HG02571 (cell line): ENCODE measurements around the gene TAF4B.
"Not testable (repeated sequence)": the region's sequence is repeated elsewhere in the genome, so short reads cannot be mapped to it uniquely, and the experiment has no call there.

Experiments
- ATAC-seq: cut with Tn5 transposase; IDR thresholded peaks from one replicate; pipeline ENCODE4 v1.9.1; 2021; ENCODE audit warnings: mild to moderate bottlenecking, moderate library complexity; ENCODE audit not compliant: unreplicated experiment

The TAF4B gene

GRCh38 chr18:26226229-26227050, at the start of gene TAF4B:
Gene TAF4B (plus strand): TSS chr18:26226445. CDS start chr18:26226934, 489 bp downstream.
- peak; percentile 90 for ATAC-seq

DNA sequence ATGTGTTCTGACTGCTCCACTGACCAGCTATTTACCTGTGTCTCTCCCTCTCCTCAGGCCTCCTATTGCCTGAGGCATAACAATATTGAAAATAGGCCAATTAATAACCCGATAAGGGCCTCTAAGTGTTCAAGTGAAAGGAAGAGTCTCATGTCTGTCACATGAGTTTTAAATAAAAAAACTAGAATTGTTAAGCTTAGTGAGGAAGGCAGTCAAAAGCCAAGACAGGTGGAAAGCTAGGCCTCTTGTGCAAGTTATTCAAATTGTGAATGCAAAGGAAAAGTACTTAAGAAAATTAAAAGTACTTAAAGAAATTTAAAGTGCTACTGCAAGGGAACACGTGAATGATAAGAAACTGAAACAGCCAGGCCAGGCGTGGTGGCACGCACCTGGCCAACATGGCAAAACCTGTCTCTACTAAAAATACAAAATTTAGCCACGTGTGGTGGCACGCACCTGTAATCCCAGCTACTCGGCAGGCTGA, 44.9 kb upstream of the TAF4B start:
- peak; percentile 69 for ATAC-seq

DNA sequence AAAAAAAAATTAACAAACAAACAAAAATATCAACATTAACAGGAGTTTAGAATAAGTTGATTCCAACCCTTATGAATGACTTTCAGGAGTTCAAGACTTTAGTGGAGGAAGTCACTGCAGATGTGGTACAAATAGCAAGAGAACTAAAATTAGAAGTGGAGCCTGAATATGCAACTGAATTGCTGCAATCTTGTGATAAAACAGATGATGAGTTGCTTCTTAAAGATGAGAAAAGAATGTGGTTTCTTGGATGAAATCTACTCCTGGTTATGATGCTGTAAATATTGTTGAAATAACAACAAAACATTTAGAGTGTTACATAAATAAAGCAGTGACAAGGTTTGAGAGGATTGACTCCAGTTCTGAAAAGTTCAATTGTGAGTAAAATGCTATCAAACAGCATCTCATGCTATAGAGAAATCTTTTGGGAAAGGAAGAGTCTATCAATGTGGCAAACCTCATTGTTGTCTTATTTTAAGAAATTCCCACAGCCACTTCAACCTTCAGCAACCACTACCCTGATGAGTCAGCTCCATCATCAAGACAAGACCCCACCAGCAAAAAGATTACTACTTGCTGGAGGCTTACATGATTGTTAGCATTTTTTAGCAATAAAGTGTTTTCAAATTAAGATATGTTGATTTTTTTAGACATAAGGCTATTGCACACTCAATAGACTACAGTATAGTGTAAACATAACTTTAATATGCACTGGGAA, 42.7 kb upstream of the TAF4B start:
- no peak for ATAC-seq

- no peak for ATAC-seq
These were observed 41.0 kb upstream of the TAF4B start for GRCh38 chr18:26185267-26185666.

DNA sequence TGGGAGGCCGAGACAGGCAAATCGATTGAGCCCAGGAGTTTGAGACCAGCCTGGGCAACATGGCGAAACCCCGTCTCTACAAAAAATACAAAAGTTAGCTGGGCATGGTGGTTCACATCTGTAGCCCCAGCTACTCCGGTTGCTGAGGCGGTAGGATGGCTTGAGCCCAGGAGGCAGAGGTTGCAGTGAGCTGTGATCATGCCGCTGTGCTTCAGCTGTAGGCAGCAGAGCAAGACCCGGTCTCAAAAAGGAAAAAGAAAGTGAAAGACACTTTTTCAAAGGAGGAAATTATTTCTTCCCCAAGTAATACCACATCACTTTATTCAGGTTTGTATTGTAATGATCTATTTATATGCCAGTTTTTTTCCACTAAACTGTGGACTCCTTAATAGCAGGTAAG, 35.7 kb upstream of the TAF4B start:
- ATAC-seq: peak; percentile 86

DNA sequence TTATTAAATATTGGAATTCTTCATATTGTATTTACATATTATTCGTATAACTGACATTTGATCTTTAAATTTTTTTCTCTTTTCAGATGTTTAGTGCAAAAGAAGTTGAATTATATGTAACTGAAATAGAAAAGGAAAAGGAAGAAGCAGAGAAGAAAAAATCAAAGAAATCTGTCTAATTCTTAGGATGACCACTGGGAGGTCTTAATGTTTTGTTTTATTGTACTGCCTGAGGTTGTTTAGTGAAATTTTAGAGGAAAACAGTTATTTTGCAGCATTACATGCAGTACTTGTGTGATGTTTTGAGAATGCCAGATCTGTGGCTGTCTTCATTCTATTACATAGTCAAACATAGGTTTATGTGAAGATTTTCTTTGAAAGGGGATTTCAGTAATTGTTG, 34.0 kb upstream of the TAF4B start:
- ATAC-seq: no peak

DNA sequence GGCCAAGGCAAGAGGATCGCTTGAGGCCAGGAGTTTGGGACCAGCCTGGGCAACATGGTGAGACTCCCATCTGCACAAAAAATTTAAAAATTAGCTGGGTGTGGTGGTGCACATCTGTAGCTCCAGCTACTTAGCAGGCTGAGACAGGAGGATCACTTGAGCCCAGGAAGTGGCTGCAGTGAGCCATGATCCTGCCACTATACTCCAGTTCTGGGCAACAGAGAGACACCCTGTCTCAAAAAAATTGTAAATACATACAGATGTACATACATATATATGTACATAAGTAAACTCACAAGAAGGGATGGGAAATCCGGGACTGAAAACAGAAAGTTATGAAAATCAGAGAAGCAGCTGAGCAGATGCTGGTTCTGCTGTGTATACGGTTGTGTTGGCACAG, 29.6 kb upstream of the TAF4B start:
- ATAC-seq: no peak

- not testable (repeated sequence) for ATAC-seq
These were observed 24.2 kb upstream of the TAF4B start for GRCh38 chr18:26202001-26202400.

DNA sequence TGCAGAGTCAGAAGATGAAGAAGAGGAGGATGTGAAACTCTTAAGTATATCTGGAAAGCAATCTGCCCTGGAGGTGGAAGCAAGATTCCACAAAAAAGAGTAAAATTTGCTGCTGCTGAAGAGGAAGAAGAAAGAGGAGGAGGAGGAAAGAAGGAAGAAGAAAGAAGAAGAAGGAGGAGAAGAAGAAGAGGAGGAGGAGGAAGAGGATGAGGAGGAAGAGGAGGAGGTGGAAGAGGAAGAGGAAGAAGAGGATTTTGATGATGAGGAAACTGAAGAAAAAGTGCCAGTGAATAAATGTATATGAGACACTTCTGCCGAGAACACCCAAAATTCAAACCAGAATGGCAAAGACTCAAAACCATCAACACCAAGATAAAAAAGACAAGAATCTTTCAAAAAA, 20.9 kb upstream of the TAF4B start:
- ATAC-seq: no peak

DNA sequence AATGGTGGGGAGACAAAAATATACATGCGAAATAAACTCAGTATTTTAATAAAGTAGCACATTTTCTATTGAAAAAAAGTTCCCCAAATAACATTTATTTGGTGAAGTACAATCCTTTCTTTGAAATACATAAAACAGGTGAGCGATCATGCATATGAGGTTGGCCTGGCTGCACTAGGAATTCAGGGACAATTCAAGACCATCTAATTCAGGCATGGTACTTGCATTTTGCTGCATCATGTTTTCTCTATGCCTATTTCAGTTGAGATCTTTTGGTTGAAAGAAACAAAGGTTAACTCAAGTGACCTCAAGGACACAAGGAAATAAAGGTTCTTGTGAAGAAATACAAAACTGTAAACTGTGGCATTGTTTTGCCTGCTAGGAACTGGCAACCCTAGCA, 19.8 kb upstream of the TAF4B start:
- ATAC-seq: no peak

- ATAC-seq: no peak
These were observed 18.3 kb upstream of the TAF4B start for GRCh38 chr18:26207937-26208336.

- no peak for ATAC-seq
These were observed 17.3 kb upstream of the TAF4B start for GRCh38 chr18:26208977-26209376.

DNA sequence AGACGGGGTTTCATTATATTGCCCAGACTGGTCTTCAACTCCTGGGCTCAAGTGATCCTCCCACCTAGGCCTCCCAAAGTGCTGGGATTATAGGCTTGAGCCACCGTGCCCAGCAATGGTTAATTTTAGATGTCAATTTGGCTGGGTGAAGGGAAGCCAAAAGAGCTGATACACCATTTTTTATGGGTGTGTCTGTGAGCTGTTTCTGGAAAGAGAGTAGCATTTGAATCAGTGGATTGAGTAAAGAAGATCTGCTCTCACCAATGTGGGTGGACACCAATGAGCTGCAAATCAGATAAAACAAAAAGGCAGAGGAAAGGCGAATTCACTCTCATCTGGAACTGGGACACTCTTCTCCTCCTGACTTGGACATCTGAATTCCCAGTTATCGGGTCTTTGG, 16.1 kb upstream of the TAF4B start:
- no peak for ATAC-seq

DNA sequence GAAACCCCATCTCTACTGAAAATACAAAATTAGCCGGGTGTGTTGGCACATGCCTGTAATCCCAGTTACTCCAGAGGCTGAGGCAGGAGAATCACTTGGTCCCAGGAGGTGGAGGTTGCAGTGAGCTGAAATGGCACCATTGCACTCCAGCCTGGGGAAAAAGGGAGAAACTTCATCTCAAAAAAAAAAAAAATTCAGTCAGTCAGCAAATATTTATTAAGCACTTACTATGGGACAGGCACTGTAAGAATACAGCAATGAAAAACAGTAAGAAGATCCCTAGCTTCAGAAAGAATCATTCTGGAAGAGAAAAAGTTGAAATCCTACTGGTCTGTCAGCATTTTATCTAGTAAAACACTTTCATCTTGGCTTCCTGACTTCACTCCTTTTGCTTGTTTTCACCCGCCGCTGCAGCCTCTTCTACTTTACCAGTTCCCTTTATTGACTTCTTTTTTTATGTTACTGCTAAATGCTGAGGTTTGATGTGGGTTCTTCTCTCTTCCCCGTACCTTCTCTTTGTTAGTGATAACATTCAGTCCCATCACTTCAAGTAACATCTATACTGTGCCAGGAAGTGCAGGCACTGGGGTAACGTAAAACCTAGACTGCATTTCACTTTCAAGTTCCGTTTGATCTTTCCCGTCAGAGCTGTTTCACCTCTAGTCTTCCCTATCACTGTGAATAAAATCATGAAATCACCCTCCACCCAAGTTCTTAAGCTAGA, 10.8 kb upstream of the TAF4B start:
- ATAC-seq: peak; percentile 89

GRCh38 chr18:26225022-26225693, 1.1 kb upstream of the TAF4B start:
- no peak for ATAC-seq

DNA sequence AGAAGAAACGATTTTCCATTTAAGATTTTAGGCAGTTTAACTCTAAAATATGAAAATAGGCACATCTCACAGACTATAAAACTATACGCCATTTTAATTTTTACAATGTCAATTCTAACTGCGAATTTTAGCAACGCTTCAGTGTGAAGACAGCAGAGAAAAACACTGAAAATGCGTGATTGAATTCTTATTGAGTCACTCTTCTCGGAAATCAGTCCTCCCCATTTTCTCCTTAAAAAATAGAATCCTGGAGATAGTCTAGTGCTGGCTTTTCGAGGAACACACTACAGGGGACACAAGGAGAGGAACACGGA, 373 bp upstream of the TAF4B start:
- ATAC-seq: no peak

DNA sequence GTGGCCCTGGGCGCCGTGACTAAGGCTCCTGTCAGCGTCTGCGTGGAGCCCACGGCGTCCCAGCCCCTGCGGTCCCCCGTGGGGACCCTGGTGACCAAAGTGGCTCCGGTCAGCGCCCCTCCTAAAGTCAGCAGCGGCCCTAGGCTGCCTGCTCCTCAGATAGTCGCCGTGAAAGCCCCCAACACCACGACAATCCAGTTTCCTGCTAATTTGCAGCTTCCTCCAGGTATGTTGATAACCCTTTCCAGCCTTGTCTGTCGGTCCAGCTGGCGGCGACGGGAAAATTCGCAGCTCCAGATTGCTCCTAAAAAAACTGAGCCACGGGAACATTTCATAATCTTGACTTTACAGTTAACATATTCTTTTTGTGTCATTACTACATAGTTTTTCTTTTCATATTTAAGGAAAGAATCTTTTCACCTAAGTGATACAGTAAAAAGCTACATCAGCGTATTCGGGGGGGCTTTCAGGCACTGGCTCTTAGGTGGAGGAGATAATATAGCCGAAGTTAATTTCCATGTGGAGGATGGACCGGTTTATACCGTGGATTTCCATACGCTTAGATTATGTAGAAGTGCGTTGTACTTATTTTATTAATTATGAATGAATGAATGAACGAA, 916 bp downstream of the TAF4B start:
- no peak for ATAC-seq

GRCh38 chr18:26228562-26229260, 2.5 kb downstream of the TAF4B start:
- ATAC-seq: no peak

GRCh38 chr18:26230497-26230896, 4.3 kb downstream of the TAF4B start:
- ATAC-seq: no peak

DNA sequence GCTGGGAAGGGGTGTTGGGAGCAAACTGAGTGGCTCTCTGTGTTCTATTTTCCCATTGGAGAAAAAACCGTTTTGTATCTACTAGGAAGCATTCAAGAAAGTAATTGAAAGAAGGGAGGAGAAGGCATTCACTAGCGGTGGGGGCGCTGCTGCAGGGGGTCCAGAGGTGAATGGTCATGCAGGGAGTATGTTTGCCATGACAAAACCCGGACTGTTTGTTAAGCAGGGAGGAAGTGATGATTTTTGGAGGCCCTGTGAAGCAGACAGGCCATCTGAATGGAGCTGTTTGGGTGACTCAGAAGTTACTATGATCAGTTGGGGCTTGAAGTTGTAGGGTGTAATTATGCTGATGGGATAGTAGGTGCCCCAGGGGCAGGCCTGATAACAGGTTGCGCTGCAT, 7.0 kb downstream of the TAF4B start:
- no peak for ATAC-seq
